Stomach (tissue), 4 donors: ENCODE data around the gene DOCK9.

Experiments used
- EP300 ChIP-seq: sonication (generic); formaldehyde crosslinking; IDR thresholded peaks from one replicate; pipeline ENCODE4 v1.6.1; 2017; ENCODE audit warnings: antibody characterized with exemption
- POLR2A ChIP-seq, 4 donors: fragments of 450-650 bp; IDR thresholded peaks; one replicate each; pipeline ENCODE4 v1.6.1; 2016; ENCODE audit warnings: antibody characterized with exemption in 4 of 4, control low read depth in 2 of 4, mild to moderate bottlenecking in 1 of 4, moderate library complexity in 1 of 4
- TF ChIP-seq, protein P1 (sequence below), 7 experiments: fragments of 450-650 bp in 4 of 7; fragments of 200-600 bp in 3 of 7; sonication (generic) in 3 of 7; IDR thresholded peaks; one replicate each; pipeline ENCODE4 v1.5.1; 2016 to 2019; ENCODE audit warnings: antibody characterized with exemption in 7 of 7, control low read depth in 2 of 7, mild to moderate bottlenecking in 1 of 7

DNA sequence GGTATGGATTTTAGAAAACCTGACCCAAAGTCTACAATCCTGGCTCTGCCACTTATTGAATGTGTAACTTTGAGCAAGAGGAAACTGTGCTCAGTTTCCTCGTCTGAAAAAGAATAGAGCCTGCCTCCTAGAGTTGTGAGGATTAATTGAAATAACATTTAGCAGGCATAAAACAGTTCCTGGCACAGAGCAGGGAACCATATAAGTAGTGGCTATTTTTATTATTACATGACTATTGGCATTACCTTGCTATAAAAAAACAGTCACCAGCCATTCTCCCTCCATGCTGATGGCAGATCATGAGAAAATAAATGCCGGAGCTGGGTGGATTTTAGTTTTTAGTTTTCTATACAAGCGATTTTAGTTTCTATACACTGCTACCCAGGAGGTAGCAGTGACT lies 5.8 kb downstream of the DOCK9 start:
- TF ChIP-seq EP300, result no peak
- no peak for TF ChIP-seq POLR2A (IDR thresholded peaks at IDR 0.05)
- TF ChIP-seq, protein P1, sequence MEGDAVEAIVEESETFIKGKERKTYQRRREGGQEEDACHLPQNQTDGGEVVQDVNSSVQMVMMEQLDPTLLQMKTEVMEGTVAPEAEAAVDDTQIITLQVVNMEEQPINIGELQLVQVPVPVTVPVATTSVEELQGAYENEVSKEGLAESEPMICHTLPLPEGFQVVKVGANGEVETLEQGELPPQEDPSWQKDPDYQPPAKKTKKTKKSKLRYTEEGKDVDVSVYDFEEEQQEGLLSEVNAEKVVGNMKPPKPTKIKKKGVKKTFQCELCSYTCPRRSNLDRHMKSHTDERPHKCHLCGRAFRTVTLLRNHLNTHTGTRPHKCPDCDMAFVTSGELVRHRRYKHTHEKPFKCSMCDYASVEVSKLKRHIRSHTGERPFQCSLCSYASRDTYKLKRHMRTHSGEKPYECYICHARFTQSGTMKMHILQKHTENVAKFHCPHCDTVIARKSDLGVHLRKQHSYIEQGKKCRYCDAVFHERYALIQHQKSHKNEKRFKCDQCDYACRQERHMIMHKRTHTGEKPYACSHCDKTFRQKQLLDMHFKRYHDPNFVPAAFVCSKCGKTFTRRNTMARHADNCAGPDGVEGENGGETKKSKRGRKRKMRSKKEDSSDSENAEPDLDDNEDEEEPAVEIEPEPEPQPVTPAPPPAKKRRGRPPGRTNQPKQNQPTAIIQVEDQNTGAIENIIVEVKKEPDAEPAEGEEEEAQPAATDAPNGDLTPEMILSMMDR (IDR thresholded peaks at IDR 0.05), result no peak
